Neural cell (in vitro differentiated cells): ENCODE data around the gene DAPP1.

Experiments
- EP300 ChIP-seq: fragments of 450-650 bp; conservative IDR thresholded peaks from 2 replicates; pipeline ENCODE4 v1.6.1; 2014; ENCODE audit warnings: antibody characterized with exemption, mild to moderate bottlenecking, moderate library complexity; ENCODE audit not compliant: poor library complexity, severe bottlenecking
- EZH2 ChIP-seq: fragments of 200-600, 300-800 bp; shearing (Covaris generic), sonication (generic); IDR thresholded peaks from 2 replicates; pipeline ENCODE4 v1.6.1; 2014; ENCODE audit warnings: antibody characterized with exemption, low read length, borderline replicate concordance, mild to moderate bottlenecking; ENCODE audit not compliant: insufficient read depth, poor library complexity, severe bottlenecking
- MXI1 ChIP-seq: fragments of 450-650 bp; conservative IDR thresholded peaks from 2 replicates; pipeline ENCODE4 v1.6.1; 2014; ENCODE audit warnings: antibody characterized with exemption, mild to moderate bottlenecking; ENCODE audit not compliant: poor library complexity, severe bottlenecking
- POLR2AphosphoS5 ChIP-seq: IDR thresholded peaks from 2 replicates; pipeline ENCODE4 v1.6.1; 2012
- RAD21 ChIP-seq: fragments of 450-650 bp; conservative IDR thresholded peaks from 2 replicates; pipeline ENCODE4 v1.6.1; 2014; ENCODE audit warnings: antibody characterized with exemption, mild to moderate bottlenecking, moderate library complexity
- SMC3 ChIP-seq: fragments of 450-650 bp; conservative IDR thresholded peaks from 2 replicates; pipeline ENCODE4 v1.6.1; 2014; ENCODE audit warnings: antibody characterized with exemption, mild to moderate bottlenecking, moderate library complexity; ENCODE audit not compliant: poor library complexity
- TAF1 ChIP-seq: IDR thresholded peaks from 2 replicates; pipeline ENCODE4 v1.6.1; 2012; ENCODE audit warnings: low read depth
- TF ChIP-seq, protein P1 (sequence below): fragments of 450-650 bp; IDR thresholded peaks from 2 replicates; pipeline ENCODE4 v1.5.1; 2014; ENCODE audit warnings: antibody characterized with exemption, mild to moderate bottlenecking, moderate library complexity; ENCODE audit not compliant: poor library complexity, severe bottlenecking
- TF ChIP-seq, protein P2 (sequence below): IDR thresholded peaks from 2 replicates; pipeline ENCODE4 v1.6.1; 2012; ENCODE audit warnings: borderline replicate concordance

DNA sequence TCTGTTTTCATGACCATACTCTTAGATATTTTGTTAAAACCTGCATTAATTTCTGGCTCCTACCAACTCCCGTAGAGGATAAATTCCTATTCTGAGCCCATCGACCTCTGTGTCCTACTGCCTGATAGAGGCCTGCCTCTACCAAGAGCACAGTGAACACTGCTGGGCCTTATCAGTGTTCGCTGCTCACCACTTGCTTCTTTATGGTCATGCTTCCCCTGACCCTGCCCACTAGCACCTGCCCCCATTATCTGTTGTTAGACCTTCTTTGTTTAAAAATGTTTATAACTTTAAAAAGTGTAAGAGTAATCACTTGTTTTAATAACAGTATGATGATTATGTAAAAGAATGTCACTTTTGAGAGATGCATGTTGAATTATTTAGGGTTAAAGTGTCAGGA is 6.1 kb downstream of the DAPP1 start:
- TF ChIP-seq, protein P1, sequence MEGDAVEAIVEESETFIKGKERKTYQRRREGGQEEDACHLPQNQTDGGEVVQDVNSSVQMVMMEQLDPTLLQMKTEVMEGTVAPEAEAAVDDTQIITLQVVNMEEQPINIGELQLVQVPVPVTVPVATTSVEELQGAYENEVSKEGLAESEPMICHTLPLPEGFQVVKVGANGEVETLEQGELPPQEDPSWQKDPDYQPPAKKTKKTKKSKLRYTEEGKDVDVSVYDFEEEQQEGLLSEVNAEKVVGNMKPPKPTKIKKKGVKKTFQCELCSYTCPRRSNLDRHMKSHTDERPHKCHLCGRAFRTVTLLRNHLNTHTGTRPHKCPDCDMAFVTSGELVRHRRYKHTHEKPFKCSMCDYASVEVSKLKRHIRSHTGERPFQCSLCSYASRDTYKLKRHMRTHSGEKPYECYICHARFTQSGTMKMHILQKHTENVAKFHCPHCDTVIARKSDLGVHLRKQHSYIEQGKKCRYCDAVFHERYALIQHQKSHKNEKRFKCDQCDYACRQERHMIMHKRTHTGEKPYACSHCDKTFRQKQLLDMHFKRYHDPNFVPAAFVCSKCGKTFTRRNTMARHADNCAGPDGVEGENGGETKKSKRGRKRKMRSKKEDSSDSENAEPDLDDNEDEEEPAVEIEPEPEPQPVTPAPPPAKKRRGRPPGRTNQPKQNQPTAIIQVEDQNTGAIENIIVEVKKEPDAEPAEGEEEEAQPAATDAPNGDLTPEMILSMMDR: no peak
- TF ChIP-seq EZH2 (no peak), RAD21 (no peak), MXI1 (no peak), EP300 (no peak), TAF1 (no peak), POLR2AphosphoS5 (no peak), SMC3 (no peak)
- TF ChIP-seq, protein P2, sequence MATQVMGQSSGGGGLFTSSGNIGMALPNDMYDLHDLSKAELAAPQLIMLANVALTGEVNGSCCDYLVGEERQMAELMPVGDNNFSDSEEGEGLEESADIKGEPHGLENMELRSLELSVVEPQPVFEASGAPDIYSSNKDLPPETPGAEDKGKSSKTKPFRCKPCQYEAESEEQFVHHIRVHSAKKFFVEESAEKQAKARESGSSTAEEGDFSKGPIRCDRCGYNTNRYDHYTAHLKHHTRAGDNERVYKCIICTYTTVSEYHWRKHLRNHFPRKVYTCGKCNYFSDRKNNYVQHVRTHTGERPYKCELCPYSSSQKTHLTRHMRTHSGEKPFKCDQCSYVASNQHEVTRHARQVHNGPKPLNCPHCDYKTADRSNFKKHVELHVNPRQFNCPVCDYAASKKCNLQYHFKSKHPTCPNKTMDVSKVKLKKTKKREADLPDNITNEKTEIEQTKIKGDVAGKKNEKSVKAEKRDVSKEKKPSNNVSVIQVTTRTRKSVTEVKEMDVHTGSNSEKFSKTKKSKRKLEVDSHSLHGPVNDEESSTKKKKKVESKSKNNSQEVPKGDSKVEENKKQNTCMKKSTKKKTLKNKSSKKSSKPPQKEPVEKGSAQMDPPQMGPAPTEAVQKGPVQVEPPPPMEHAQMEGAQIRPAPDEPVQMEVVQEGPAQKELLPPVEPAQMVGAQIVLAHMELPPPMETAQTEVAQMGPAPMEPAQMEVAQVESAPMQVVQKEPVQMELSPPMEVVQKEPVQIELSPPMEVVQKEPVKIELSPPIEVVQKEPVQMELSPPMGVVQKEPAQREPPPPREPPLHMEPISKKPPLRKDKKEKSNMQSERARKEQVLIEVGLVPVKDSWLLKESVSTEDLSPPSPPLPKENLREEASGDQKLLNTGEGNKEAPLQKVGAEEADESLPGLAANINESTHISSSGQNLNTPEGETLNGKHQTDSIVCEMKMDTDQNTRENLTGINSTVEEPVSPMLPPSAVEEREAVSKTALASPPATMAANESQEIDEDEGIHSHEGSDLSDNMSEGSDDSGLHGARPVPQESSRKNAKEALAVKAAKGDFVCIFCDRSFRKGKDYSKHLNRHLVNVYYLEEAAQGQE: no peak
